GM21360 (cell line): Measurements from ENCODE around the gene MYH14.

ENCODE experiments used
- ATAC-seq: cut with Tn5 transposase; IDR thresholded peaks from one replicate; pipeline ENCODE4 v1.9.1; 2021; ENCODE audit warnings: mild to moderate bottlenecking, moderate library complexity; ENCODE audit not compliant: unreplicated experiment

MYH14 gene

DNA sequence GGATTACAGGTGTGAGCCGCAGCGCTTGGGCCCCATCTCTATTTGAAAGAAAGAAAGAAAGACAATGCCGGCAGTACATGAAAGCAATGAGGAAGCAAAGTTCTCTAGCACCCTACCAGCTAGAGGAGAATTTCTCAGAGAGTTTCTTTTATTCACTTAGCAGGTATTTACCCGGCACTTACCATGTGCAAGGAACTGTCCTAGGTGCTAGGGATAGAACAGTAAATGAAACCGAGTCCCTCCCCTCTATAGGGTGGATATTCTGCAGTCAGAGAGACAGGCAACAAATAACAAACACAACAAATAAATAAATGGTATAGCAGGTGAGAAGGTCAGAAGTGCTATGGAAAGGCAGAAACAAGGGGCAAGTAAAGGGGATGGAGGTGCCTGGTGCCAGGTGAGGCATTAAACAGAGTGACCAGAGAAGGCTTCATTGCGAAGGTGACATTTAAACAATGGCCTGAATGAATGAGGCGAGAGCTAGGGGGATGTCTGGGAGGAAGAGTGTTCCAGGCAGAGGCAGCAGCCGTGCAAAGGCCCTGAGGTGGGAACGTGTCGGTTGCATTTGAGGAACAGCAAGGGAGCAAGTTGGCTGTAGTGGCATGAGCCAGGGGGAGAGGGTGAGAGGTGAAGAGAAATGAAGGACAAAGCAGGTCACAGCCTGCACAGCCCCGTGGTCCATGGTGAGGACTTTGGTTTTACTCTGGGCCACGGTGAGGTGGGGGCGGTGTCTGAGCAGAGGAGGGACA, 10.8 kb upstream of the MYH14 start:
- no peak for ATAC-seq

DNA sequence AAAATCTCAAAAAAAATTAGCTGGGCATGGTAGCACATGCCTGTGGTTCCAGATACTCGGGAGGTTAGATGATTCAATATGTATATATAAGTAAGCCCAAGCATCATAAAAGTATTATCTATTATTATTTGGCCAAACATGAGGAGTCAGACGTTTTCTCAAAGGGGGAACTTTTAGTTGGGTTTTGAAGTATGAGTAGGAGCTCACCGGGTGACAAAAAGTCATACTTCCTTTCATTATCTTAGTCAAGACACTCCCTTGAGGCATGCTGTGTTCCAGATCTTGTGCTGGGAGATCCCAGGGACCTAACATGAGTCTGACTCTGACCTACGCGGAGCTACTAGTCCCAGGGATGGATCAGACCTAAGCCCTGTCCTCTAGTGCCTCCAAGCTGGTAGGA, 8.2 kb upstream of the MYH14 start:
- ATAC-seq, result no peak

DNA sequence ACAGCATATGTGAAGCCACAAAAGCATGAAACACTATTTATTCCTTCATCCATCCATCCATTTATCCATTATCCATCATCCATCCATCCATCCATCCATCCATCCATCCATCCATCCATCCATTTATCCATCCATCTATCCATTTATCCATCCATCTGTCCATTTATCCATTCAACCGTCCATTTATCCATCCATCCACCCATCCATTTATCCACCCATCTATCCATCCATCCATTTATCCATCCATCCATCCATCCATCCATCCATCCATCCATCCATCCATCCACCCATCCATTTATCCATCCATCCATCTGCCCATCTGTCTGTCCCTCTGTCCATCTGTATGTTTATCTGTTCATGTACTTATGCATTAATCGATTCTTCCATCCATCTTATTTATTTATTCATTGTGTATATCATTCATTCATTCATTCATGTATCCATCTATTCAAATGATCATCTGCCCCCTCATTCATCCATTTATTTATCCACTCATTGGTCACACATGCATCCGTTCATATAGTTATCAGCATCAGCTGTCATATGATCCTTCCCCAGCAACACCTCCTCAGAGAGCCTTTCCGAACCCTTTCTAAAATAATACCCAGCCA, 7.0 kb upstream of the MYH14 start:
- ATAC-seq, result no peak

DNA sequence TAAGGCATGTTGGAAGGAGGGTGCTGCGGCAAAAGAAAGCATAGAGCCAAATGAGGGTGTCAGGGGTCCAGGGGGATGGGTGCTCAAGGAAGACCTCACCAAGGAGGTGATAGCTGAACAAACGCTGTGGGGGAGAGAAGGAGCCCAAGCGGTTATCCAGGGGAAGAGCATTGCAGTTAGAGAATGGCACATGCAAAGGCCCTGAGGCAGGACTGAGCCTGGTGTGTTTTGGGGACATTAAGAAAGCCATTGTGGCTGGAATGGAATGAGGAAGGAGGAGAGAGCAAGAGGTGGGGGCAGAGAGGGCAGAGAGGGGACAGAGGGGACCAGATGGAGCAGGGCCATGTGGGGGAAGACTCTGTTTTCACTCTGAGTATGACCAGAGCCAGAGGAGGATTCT, 6.1 kb upstream of the MYH14 start:
- no peak for ATAC-seq

DNA sequence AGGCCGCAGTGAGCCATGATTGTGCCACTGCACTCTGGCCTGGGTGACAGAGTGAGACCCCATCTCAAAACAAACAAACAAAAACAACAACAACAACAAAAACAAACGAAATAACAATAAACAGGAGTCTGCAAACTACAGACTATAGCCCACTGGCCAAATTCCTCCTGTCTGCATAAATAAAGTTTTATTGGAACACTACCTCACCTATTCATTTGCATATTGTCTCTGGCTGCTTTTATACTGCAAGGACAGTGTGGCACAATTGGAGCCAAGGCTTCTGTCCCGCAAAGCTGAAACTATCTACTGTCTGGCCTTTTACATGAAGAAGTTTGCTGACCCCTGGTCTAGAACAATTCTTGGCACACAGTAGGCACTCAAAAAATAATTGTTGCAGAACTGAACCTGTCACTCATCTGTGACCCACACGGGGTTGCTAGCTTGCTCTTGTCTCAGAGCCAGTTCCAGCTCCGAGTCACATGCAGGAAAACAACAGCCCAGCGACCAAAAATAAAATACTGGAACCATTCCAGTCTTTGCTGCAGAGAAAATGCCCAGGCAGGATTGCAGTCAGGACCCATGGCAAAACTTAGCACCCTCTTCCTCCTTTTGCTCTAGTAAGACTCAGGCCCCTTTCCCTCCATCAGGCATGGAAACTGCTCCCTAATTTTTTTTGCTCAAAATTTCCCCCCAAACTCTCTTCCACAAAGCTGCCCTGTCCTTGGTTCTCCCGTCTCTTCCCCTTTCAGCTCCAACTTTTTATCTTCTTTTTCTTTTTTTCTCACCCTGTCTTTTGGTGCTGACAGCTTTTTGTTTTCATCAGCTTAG, 4.8 kb upstream of the MYH14 start:
- no peak for ATAC-seq

DNA sequence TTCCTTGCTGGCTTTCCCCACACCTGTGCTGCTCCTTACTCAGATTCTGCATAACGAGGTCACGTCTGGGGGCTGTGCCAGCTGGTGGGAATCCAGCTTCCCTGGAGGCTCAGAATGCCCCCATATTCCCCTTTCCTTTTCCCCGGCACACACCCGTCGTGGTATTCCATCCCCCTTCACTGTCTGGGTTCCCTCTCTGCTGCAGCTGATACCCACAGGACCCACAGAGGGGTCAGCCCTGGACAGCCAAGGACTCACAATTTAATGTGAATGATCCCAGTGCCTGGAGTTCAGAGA, 4.2 kb upstream of the MYH14 start:
- no peak for ATAC-seq

DNA sequence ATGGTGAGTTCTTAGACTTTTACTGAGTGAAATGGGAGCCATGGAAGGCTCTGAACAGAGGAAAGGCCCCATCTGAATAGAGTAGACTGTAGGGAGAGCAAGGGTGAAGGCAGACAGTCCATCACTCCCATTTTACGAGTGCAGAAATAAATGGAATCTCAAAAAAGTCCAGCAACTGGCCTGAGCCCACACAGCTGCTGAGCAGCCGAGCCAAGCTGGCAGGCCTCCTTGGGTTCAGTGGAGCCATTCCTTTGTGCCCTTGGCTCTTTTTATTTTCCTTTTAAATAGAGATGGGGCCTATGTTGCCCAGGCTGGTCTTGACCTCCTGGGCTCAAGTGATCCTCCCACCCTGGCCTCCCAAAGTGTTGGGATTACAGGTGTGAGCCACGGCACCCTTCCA, 1.0 kb upstream of the MYH14 start:
- ATAC-seq, result no peak

DNA sequence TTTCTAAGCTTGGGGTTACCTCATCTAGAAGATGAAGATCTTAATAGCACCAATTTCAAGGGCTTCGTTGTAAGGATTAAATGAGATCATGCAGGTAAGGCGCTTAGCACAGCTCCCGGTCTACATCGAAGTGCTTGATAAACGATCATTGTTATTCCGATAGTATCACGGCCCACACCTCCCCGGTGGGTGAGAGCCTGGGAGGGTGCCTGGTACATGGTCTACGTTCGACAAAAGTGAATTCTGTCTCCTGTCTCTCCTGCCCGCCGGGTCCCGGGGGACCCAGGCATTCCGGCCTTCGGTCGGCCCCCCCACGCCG, 501 bp upstream of the MYH14 start:
- no peak for ATAC-seq

DNA sequence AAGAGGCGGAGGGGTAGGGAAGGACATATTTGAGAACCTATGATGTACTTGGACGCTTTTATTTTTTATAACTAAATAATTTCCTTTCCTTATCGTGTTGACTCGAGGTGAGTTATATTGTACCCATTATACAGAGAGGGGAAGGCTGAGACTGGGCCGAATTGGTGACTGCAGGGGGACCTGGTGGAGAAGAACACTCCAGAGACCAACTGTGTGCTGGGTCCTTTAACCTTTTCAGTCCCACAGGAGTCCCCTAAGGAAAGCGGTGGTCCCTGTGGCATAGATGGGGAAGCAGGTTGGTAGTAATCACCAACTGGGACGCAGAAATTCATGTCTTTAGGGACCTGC, 633 bp downstream of the MYH14 start:
- no peak for ATAC-seq

DNA sequence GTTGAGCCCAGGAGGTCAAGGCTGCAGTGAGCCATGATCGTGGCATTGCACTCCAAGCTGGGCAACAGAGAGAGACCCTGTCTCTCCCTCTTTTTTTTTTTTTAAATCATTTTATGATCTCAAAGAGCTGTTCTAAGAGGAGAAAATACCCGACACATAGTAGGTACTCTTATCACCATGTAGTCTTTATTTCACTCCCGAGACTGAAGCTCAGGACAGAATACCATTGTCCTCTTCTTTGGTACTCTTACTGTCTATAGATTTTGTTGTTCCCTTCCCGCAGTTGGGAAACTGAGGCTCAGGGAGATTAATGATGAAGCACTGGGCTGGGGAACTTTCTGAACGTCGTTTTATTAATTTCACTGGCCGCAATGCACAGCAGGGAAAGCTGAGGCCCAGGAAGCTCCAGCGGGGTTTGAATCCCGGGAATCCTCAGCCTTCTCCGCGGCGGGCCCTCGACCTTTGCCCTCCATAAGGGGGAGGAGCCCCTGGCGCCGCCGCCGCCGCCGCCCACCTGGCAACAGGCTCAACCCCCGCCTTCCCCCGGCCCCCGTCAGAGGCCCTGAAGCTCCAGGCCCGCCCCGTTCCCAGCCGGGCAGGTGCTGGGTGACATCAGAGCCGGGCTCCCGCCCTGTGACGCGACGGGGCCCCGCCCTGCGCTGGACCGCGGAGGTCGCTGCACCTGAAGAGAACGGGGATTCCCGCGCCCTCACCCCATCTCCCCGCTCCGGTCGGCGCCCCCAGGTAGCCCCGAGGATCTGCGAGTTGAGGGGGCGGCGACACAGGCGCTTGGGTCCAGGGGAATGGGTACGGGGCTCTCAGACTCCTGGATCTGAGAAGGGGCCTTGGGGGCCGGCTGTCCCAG, 1.6 kb downstream of the MYH14 start:
- no peak for ATAC-seq

DNA sequence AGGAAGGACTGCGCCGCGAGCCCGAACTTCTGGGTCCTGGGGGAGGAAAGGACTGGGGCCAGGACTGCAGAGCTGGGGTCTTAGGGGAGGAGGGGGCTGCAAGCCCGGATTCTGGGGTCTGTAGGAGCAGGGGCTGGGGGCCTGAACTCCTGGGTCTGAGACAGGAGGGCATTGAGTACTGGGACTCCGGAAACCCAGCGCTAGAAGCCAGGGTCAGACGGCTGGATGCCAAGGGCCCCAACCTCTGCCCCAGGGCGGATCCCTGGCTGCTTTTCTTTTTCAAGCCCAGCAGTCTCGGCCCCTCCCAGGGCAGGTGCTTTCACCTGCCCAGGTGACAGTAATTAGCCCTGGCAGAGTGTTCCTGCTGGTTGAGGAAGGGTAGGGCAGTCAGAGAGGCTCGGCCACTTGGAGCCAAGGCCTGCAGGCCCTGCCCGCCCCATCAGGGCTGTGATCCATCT, 2.3 kb downstream of the MYH14 start:
- no peak for ATAC-seq

DNA sequence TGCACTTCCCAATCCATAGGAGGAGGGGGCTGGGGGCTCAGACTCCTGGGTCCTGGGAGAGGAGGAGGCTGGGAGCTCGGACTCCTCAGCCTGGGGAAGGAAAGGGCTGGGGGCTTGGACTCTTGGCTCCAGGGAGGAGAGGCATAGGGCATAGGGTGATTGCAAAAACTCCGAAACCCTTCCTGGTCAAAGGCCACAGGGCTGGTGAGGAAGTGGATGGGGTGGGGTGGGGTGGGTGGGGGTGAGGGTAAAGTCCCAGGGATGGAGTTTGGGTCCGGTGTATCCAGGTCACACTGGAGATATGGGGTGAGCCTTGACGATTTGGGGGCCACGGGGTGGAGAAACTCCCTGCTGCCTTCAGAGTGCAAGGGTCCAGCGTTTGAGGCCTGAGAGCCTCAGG, 2.8 kb downstream of the MYH14 start:
- no peak for ATAC-seq

DNA sequence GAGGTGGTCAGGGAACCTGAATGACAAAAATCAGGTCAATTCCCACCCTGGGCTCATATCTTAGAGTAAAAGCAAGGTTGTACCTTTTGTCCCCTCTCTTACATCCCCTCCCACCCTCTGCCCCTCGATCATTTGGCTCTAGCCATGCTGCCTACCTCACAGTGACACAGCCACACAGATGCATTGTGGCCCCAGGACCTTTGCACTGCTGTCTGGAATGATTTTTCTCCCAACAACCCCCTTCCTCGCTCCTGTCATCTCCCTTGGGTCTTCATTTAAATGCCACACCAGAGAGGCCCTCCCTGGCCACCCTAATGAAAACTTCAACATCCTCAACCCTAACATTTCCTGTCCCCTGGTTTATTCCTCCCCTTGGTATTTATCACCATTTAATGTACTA, 4.3 kb downstream of the MYH14 start:
- no peak for ATAC-seq

DNA sequence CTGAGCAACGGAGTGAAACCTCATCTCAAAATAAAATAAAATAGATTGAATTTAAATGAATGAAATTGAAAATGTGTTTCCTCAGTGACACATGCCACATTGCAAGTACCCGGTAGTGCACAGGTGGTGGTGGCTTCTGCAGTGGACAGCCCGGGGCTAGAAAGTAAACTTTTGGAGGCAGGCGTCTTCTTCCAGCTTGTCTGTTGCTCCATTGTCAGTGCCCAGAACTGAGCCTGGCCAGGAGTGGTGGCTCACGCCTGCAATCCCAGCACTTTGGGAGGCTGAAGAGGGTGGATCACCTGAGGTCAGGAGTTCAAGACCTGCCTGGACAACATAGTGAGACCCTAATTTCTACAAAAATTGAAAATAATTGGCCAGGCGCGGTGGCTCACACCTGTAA, 5.7 kb downstream of the MYH14 start:
- ATAC-seq, result no peak

DNA sequence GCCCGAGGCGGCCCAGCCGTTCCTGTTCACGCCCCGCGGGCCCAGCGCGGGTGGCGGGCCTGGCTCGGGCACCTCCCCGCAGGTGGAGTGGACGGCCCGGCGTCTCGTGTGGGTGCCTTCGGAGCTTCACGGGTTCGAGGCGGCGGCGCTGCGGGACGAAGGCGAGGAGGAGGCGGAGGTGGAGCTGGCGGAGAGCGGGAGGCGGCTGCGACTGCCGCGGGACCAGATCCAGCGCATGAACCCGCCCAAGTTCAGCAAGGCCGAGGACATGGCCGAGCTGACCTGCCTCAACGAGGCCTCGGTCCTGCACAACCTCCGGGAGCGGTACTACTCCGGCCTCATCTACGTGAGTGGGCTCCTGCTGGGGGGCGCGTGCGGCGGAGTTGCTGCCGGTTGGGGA, 7.0 kb downstream of the MYH14 start:
- no peak for ATAC-seq

DNA sequence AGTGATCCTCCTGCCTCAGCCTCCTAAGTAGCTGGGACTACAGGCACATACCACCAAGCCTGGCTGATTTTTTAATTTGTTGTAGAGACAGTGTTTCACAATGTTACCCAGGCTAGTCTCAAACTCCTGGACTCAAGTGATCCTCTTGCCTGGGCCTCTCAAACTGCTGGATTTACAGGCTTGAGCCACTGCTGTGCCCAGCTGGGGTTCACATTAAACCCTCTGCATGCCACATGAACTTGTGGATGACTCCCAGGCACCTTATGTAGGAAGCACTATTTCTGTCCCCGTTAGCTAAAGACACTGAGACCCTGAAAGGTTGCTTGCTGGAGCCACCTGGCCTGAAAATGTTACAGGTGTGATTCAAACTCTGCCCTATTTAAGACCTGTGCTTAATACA, 10.5 kb downstream of the MYH14 start:
- ATAC-seq, result no peak

DNA sequence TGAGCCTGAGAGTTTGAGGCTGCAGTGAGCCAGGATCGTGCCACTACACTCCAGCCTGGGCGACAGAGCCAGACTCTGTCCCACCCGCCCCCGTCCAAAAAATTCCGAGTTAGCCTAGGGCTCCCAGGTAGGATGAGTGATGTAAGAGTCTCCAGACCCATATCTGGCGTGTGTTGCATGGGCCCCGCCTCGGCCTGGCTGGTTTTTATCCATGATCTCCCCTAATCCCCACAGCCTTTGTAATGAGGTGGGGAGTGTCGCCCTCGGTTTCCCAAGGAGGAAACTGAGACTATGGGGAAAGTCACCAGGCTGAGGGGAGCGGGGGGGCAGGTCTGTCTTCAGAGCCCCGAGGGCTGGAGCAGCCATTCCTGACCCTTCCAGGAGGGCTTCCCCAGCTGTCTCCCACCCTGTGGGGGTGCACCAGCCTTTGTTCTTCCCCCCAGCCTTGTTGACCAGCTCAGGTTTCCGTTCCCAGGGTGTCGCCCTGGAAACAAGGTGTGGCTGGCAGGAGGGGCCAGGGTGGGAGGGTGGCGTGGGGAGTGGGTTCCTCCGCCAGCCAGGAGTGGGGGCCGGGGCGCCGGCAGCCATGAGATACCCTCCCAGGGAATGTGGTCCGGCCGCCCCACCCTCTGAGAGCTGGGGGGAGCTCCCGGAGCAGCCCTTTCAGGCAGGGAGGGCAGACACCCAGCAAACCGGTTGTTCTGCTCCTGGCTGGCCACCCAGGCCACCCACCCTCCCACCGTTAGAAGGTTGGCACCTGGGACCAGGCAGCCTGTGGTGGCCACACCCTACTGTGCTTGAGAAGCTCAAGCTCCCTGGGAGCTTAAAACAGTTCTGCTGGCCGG, 11.5 kb downstream of the MYH14 start:
- ATAC-seq, result no peak

DNA sequence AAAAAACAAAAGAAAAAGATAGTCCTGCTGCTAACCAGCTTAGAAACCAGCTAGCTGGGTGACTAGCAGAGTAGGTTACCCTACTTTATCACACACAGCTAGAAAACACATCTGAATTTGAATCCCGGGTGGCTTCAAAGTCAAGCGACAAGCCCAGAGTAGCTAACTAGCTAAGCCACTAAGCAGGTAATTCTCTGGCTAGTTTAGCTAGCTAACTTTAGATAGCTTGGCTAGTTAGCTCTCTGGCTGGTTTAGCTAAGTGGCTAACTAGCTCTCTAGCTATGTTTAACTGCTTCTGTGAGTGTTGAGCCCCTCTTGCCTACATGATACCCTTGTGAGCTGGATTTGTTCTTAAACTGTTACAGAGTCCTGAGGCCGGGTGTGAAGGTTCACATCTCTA, 12.4 kb downstream of the MYH14 start:
- ATAC-seq, result no peak

DNA sequence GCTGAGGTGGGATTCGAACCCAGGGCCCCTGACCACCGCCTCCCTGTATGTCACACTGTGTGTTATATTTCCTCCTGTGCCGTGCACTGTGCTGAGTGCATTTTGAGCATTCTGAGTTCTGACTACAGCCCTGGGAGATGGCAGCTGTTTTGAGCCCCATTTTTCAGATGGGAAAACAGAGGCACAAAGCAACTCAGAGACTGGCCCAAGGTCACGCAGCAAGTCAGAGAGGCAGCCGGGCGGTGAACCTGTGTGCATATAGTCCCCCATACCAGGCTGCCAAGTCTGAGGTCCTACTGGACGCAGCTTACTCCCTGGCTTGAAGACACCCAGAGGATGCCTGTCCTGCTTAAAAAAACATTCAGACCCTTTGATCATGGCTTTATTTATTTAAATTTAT, 17.7 kb downstream of the MYH14 start:
- no peak for ATAC-seq

DNA sequence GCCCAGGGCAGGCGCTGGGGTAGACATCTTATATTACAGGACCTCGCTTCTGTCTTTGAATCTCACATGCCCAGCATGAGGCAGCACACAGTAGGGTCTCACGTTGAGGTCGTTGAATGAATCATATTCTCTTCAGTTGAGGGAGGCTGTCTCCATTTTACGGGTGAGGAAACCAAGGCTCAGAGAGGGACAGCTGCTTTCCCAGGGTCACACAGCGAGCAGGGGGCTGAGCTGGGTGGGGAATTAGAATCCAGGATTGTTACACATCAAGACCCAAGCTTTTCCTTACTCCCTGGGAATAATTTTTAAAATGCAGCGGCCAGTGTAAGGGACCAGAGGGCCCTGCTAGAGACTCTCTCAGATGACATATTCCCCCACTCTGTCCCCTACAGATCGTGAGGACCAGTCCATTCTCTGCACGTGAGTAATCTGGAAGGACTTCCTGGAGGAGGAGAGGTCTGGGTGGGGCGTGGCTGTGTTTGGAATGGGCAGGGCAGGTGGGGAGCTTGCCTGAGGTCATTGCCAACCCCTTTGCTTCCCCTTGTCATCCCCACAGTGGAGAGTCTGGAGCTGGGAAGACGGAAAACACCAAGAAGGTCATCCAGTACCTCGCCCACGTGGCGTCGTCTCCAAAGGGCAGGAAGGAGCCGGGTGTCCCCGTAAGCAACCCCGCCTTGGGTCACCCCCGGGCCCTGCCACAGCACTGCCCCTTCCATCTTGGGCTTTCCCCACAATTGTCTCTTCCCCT, 19.4 kb downstream of the MYH14 start:
- no peak for ATAC-seq
